SIG-M5 (cell line): ENCODE measurements around the gene JAKMIP2.
"Not testable (repeated sequence)": the region's sequence is repeated elsewhere in the genome, so short reads cannot be mapped to it uniquely, and the experiment has no call there.

Experiments
- DNase-seq: peaks from one replicate; lab custom pipeline; 2025; lab: John Stamatoyannopoulos, UW

Gene JAKMIP2

GRCh38 chr5:147645197-147645596, 137.3 kb downstream of the JAKMIP2 start:
- DNase-seq, result no peak

GRCh38 chr5:147644460-147644859, 138.1 kb downstream of the JAKMIP2 start:
- no peak for DNase-seq

- no peak for DNase-seq
Observed at GRCh38 chr5:147643142-147643541, 139.4 kb downstream of the JAKMIP2 start.

- no peak for DNase-seq
Observed at GRCh38 chr5:147642666-147643065, 139.9 kb downstream of the JAKMIP2 start.

- DNase-seq, result no peak
Observed at GRCh38 chr5:147639321-147639720, 143.2 kb downstream of the JAKMIP2 start.

- no peak for DNase-seq
Observed at GRCh38 chr5:147636729-147636984, 145.9 kb downstream of the JAKMIP2 start.

- DNase-seq, result no peak
Observed at GRCh38 chr5:147635882-147636728, 146.4 kb downstream of the JAKMIP2 start.

GRCh38 chr5:147635439-147635838, 147.1 kb downstream of the JAKMIP2 start:
- not testable (repeated sequence) for DNase-seq

GRCh38 chr5:147633173-147633572, 149.4 kb downstream of the JAKMIP2 start:
- DNase-seq, result no peak

GRCh38 chr5:147631428-147632003, 151.0 kb downstream of the JAKMIP2 start:
- DNase-seq, result no peak

GRCh38 chr5:147629196-147629595, 153.3 kb downstream of the JAKMIP2 start:
- no peak for DNase-seq

GRCh38 chr5:147628058-147628895, 154.3 kb downstream of the JAKMIP2 start:
- DNase-seq, result no peak

GRCh38 chr5:147626464-147626863, 156.1 kb downstream of the JAKMIP2 start:
- no peak for DNase-seq

GRCh38 chr5:147621016-147621415, 161.5 kb downstream of the JAKMIP2 start:
- no peak for DNase-seq

- DNase-seq, result no peak
Observed at GRCh38 chr5:147619281-147619878, 163.1 kb downstream of the JAKMIP2 start.

- no peak for DNase-seq
Observed at GRCh38 chr5:147617711-147618350, 164.7 kb downstream of the JAKMIP2 start.

GRCh38 chr5:147617191-147617606, 165.3 kb downstream of the JAKMIP2 start:
- DNase-seq, result no peak

GRCh38 chr5:147616421-147616820, 166.1 kb downstream of the JAKMIP2 start:
- DNase-seq, result no peak

GRCh38 chr5:147613359-147613758, 169.2 kb downstream of the JAKMIP2 start:
- DNase-seq, result no peak

- DNase-seq, result no peak
Observed at GRCh38 chr5:147611483-147611882, 171.0 kb downstream of the JAKMIP2 start.

- no peak for DNase-seq
Observed at GRCh38 chr5:147610798-147611197, 171.7 kb downstream of the JAKMIP2 start.

- no peak for DNase-seq
Observed at GRCh38 chr5:147601652-147602051, 180.9 kb downstream of the JAKMIP2 start.
